Naive thymus-derived CD4-positive, alpha-beta T cell (primary cell): Measurements from ENCODE around the gene CELF2. TPM values are rescaled to one million over a fixed set of nuclear protein-coding genes. Genes with fewer than 3 reads are reported as not detected.

Experiments used
- ATAC-seq: fragments of 150-1000 bp; cut with Tn5 transposase; 2 replicates; pipeline ENCODE4 v1.10.0; 2021; ENCODE audit warnings: mild to moderate bottlenecking, moderate library complexity
- CTCF ChIA-PET: fragments of 350-600 bp; sonication (Branson Sonifier 250); formaldehyde crosslinking; loops from one replicate; lab custom pipeline; 2021; ENCODE audit warnings: antibody characterized with exemption; lab: Charles Lee
- POLR2A ChIA-PET: fragments of 350-600 bp; sonication (Branson Sonifier 250); formaldehyde crosslinking; loops from one replicate; lab custom pipeline; 2021; ENCODE audit warnings: antibody characterized with exemption, inconsistent platforms; lab: Charles Lee
- DNase-seq, 9 donors: peaks; one replicate each; pipeline versions ENCODE4 v3.0.0 to v3.0.0-alpha.2; 2020 to 2022; ENCODE audit warnings: mixed read lengths in 1 of 9
- H3K27ac ChIP-seq: one replicate; pipeline ENCODE4 v1.7.0; 2013; ENCODE audit warnings: mild to moderate bottlenecking, low read depth, low read length, moderate library complexity
- H3K27me3 ChIP-seq, 2 donors: one replicate each; pipeline ENCODE4 v1.7.0; 2013; ENCODE audit warnings: low read length in 2 of 2, mild to moderate bottlenecking in 2 of 2, moderate library complexity in 2 of 2; ENCODE audit not compliant: control insufficient read depth in 2 of 2, insufficient read depth in 2 of 2
- H3K36me3 ChIP-seq, 3 experiments: 1 replicate in 2 of 3; 2 replicates in 1 of 3; pipeline ENCODE4 v1.7.0; 2013; ENCODE audit warnings: low read length in 3 of 3, mild to moderate bottlenecking in 3 of 3, moderate library complexity in 1 of 3; ENCODE audit not compliant: insufficient read depth in 3 of 3, control insufficient read depth in 2 of 3
- H3K4me1 ChIP-seq, 2 donors: one replicate each; pipeline ENCODE4 v1.7.0; 2013; ENCODE audit warnings: low read length in 2 of 2, mild to moderate bottlenecking in 2 of 2, moderate library complexity in 1 of 2; ENCODE audit not compliant: control insufficient read depth in 2 of 2, insufficient read depth in 2 of 2
- H3K4me3 ChIP-seq: 2 replicates; pipeline ENCODE4 v1.7.0; 2013; ENCODE audit warnings: mild to moderate bottlenecking, low read length
- H3K9me3 ChIP-seq, 3 experiments: 1 replicate in 2 of 3; 2 replicates in 1 of 3; pipeline ENCODE4 v1.7.0; 2013; ENCODE audit warnings: low read length in 3 of 3; ENCODE audit not compliant: control insufficient read depth in 2 of 3
- H3K27ac Mint-ChIP-seq, 9 donors: one replicate each; pipeline ENCODE4 v1.8.0; 2020 to 2022; ENCODE audit warnings: mixed read lengths in 9 of 9, mild to moderate bottlenecking in 8 of 9, moderate library complexity in 5 of 9, inconsistent platforms in 2 of 9
- H3K27me3 Mint-ChIP-seq, 5 donors: one replicate each; pipeline ENCODE4 v1.8.0; 2021 to 2022; ENCODE audit warnings: mixed read lengths in 5 of 5, mild to moderate bottlenecking in 1 of 5
- H3K36me3 Mint-ChIP-seq, 5 donors: one replicate each; pipeline ENCODE4 v1.8.0; 2020 to 2022; ENCODE audit warnings: mixed read lengths in 5 of 5, mild to moderate bottlenecking in 3 of 5, inconsistent platforms in 1 of 5
- H3K4me1 Mint-ChIP-seq, 7 donors: one replicate each; pipeline ENCODE4 v1.8.0; 2020 to 2022; ENCODE audit warnings: mixed read lengths in 7 of 7, mild to moderate bottlenecking in 3 of 7, inconsistent platforms in 1 of 7
- H3K4me3 Mint-ChIP-seq, 10 donors: one replicate each; pipeline ENCODE4 v1.8.0; 2020 to 2022; ENCODE audit warnings: mild to moderate bottlenecking in 10 of 10, mixed read lengths in 10 of 10, moderate library complexity in 6 of 10, inconsistent platforms in 2 of 10
- H3K9me3 Mint-ChIP-seq, 11 donors: one replicate each; pipeline ENCODE4 v1.8.0; 2020 to 2022; ENCODE audit warnings: mixed read lengths in 11 of 11, mild to moderate bottlenecking in 4 of 11, inconsistent platforms in 1 of 11, moderate library complexity in 1 of 11
- intact Hi-C, 2 donors: fragments of 100-400 bp; cut with micrococcal nuclease; formaldehyde crosslinking; loops; one replicate each; pipeline ENCODE4 v1.15.1; 2023
- polyA plus RNA-seq, 2 donors: library from polyadenylated mRNA; unstranded; fragments of 300-500 nt; fragmentation: Illumina TruSeq; gene quantifications; one replicate each; pipeline ENCODE4 v1.2.3, GENCODE V29; 2021
- total RNA-seq, 6 experiments: library from RNA in 5 of 6; stranded (reverse) in 5 of 6; gene quantifications; 1 replicate in 5 of 6; 2 replicates in 1 of 6; pipeline ENCODE4 v1.2.3 and lab custom pipeline; 2021 to 2026

The CELF2 gene
- total and polyA plus RNA-seq, 7 experiments from 2014 or later, result 135 to 207 (median 178) TPM

GRCh38 chr10:11300563-11300962 is 282.9 kb downstream of the CELF2 start:
- H3K36me3 ChIP-seq, result peaks cover 34 to 95% (median 38%) of the 10 kb centered on the region in 3 experiments
- ATAC-seq, result no peak
- POLR2A ChIA-PET, result interaction anchor here (0.6 kb wide), 1 partner anchor 422 kb away, joined by 4 read pairs; no protein-coding TSS in a partner anchor
- H3K27me3 Mint-ChIP-seq, result no peaks in the 10 kb centered on the region
- no peak for DNase-seq
- peaks cover 41 to 95% (median 88%) of the 10 kb centered on the region in 5 donors for H3K36me3 Mint-ChIP-seq
- H3K9me3 ChIP-seq, result peaks cover 0 to 4% (median 0%) of the 10 kb centered on the region in 3 experiments
- no peak overlapping the region for H3K27ac ChIP-seq
- H3K27ac Mint-ChIP-seq, result peak overlapping the region in 5 of 9 donors; percentile 10 to 54 (median 38)
- peaks cover 0 to 11% (median 0%) of the 10 kb centered on the region in 11 donors for H3K9me3 Mint-ChIP-seq
- intact Hi-C loops, result no loop called here
- H3K4me1 Mint-ChIP-seq, result peaks cover 5 to 39% (median 29%) of the 10 kb centered on the region in 7 donors
- no peaks in the 10 kb centered on the region for H3K27me3 ChIP-seq
- no peaks in the 10 kb centered on the region for H3K4me1 ChIP-seq
- H3K4me3 Mint-ChIP-seq, result peak overlapping the region in 1 of 10 donors; percentile 35
- CTCF ChIA-PET, result no interaction called here
- H3K4me3 ChIP-seq, result no peak overlapping the region

GRCh38 chr10:11301571-11302111 is 284.0 kb downstream of the CELF2 start:
- Histone ChIP-seq H3K4me1 (no peaks in the 10 kb centered on the region), H3K9me3 (peaks cover 0 to 12% (median 0%) of the 10 kb centered on the region in 3 experiments), H3K4me3 (no peak overlapping the region), H3K36me3 (peaks cover 36 to 95% (median 37%) of the 10 kb centered on the region in 3 experiments), H3K27me3 (no peaks in the 10 kb centered on the region), H3K27ac (no peak overlapping the region)
- Mint-ChIP-seq H3K4me1 (peaks cover 5 to 29% (median 25%) of the 10 kb centered on the region in 7 donors), H3K9me3 (peaks cover 0 to 22% (median 4%) of the 10 kb centered on the region in 11 donors), H3K27me3 (no peaks in the 10 kb centered on the region), H3K27ac (peak overlapping the region in 8 of 9 donors; percentile 12 to 91 (median 72)), H3K36me3 (peaks cover 37 to 95% (median 89%) of the 10 kb centered on the region in 5 donors), H3K4me3 (peak overlapping the region in 1 of 10 donors; percentile 25)
- DNase-seq (no peak), ATAC-seq (no peak)
- POLR2A ChIA-PET, result no interaction called here
- intact Hi-C loops, result no loop called here
- CTCF ChIA-PET, result no interaction called here

- no peak overlapping the region for H3K4me3 ChIP-seq
- peaks cover 40 to 95% (median 41%) of the 10 kb centered on the region in 3 experiments for H3K36me3 ChIP-seq
- H3K4me1 ChIP-seq, result no peaks in the 10 kb centered on the region
- DNase-seq (no peak), ATAC-seq (no peak)
- Mint-ChIP-seq H3K4me3 (peak overlapping the region in 2 of 10 donors; percentile 2 to 25), H3K4me1 (peaks cover 5 to 26% (median 19%) of the 10 kb centered on the region in 7 donors), H3K36me3 (peaks cover 36 to 95% (median 89%) of the 10 kb centered on the region in 5 donors), H3K27me3 (no peaks in the 10 kb centered on the region), H3K27ac (peak overlapping the region in 7 of 9 donors; percentile 33 to 91 (median 69)), H3K9me3 (peaks cover 0 to 27% (median 8%) of the 10 kb centered on the region in 11 donors)
- no peak overlapping the region for H3K27ac ChIP-seq
- ChIA-PET CTCF (no interaction called here), POLR2A (no interaction called here)
- no peaks in the 10 kb centered on the region for H3K27me3 ChIP-seq
- intact Hi-C loops, result no loop called here
- H3K9me3 ChIP-seq, result peaks cover 0 to 18% (median 0%) of the 10 kb centered on the region in 3 experiments
These were observed 284.5 kb downstream of the CELF2 start for GRCh38 chr10:11302181-11302580.

- no peaks in the 10 kb centered on the region for H3K4me1 ChIP-seq
- Mint-ChIP-seq H3K9me3 (peaks cover 0 to 41% (median 15%) of the 10 kb centered on the region in 11 donors), H3K4me3 (peak overlapping the region in 2 of 10 donors; percentile 10 to 48), H3K27me3 (no peaks in the 10 kb centered on the region), H3K4me1 (peaks cover 10 to 36% (median 24%) of the 10 kb centered on the region in 7 donors), H3K27ac (peak overlapping the region in 8 of 9 donors; percentile 14 to 72 (median 36)), H3K36me3 (peaks cover 42 to 95% (median 90%) of the 10 kb centered on the region in 5 donors)
- ATAC-seq (no peak), DNase-seq (no peak)
- H3K9me3 ChIP-seq, result peaks cover 0 to 25% (median 0%) of the 10 kb centered on the region in 3 experiments
- H3K36me3 ChIP-seq, result peaks cover 38 to 95% (median 44%) of the 10 kb centered on the region in 3 experiments
- H3K27me3 ChIP-seq, result no peaks in the 10 kb centered on the region
- no peak overlapping the region for H3K4me3 ChIP-seq
- POLR2A ChIA-PET, result interaction anchor here (0.5 kb wide), 1 partner anchor 34 kb away, joined by 3 read pairs; no protein-coding TSS in a partner anchor
- intact Hi-C loops, result no loop called here
- CTCF ChIA-PET, result no interaction called here
- H3K27ac ChIP-seq, result no peak overlapping the region
These were observed 285.9 kb downstream of the CELF2 start for GRCh38 chr10:11303361-11304170.

- no peaks in the 10 kb centered on the region for H3K27me3 ChIP-seq
- POLR2A ChIA-PET, result interaction anchor here (1.0 kb wide), 1 partner anchor 8 kb away, joined by 3 read pairs; no protein-coding TSS in a partner anchor
- ATAC-seq (no peak), DNase-seq (no peak)
- H3K4me1 ChIP-seq, result no peaks in the 10 kb centered on the region
- H3K27me3 Mint-ChIP-seq, result no peaks in the 10 kb centered on the region
- H3K36me3 Mint-ChIP-seq, result peaks cover 52 to 96% (median 93%) of the 10 kb centered on the region in 5 donors
- H3K4me3 Mint-ChIP-seq, result no peak overlapping the region
- H3K27ac Mint-ChIP-seq, result peak overlapping the region in 2 of 9 donors; percentile 28 to 77
- peaks cover 0 to 25% (median 0%) of the 10 kb centered on the region in 3 experiments for H3K9me3 ChIP-seq
- H3K27ac ChIP-seq, result no peak overlapping the region
- CTCF ChIA-PET, result no interaction called here
- intact Hi-C loops, result no loop called here
- peaks cover 28 to 95% (median 44%) of the 10 kb centered on the region in 3 experiments for H3K36me3 ChIP-seq
- H3K9me3 Mint-ChIP-seq, result peaks cover 0 to 51% (median 17%) of the 10 kb centered on the region in 11 donors
- no peak overlapping the region for H3K4me3 ChIP-seq
- H3K4me1 Mint-ChIP-seq, result peaks cover 19 to 46% (median 38%) of the 10 kb centered on the region in 7 donors
These were observed 287.4 kb downstream of the CELF2 start for GRCh38 chr10:11304906-11305585.
